ENCODE results near the gene WNK2. TPM values are rescaled to one million over a fixed set of nuclear protein-coding genes. Genes with fewer than 3 reads are reported as not detected.

The WNK2 gene
- polyA plus RNA-seq, 1 experiment: not detected

DNA sequence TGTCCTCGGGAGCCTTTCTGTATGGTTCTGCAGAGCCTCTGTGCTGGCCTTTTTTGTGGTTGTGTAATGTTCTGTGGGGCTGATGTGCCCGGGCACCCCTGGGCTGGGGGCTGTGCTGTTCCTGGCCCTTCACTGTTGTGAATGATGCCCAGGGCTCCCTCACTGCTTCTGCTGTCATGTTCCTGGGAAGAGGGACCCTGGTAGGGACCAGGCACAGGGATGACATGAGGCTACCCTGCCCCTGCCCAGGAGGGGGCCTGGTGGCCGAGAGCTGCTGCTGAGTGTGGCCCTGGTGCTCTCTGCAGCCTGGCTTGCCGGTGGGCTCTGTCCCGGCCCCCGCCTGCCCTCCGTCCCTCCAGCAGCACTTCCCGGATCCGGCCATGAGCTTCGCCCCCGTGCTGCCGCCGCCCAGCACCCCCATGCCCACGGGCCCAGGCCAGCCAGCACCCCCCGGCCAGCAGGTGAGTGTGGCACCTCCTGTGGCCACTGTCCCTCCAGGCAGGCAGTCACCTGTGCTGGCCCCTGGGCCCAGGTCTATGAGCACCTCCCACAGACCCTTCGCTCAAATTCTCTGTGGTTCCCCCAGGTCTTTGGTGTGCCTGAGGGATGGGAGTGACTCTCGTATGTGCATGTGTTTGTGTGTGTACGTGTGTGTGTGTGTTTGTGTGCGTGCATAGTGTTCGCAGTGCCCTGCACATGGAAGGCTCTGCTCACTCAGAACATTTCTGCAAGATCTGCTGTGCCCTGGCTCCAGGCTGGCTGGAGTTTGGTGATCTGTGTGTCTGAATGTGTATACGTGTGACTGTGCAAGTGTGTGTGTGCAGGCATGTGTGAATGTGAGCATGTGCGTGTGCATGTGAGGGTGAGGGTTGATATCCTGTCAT lies 72.3 kb downstream of the WNK2 start:
- H3K36me3 ChIP-seq (ENCODE audit: control insufficient read depth, insufficient read depth, low read length): no peaks in the 10 kb centered on the region
- no peak overlapping the region for H3K4me3 ChIP-seq (ENCODE audit: low read depth, low read length)
- CTCF ChIA-PET: no interaction called here
- no peak for DNase-seq (ENCODE audit: low read depth)
- no peaks in the 10 kb centered on the region for H3K27me3 ChIP-seq (ENCODE audit: control insufficient read depth, insufficient read depth, low read length)
- TF ChIP-seq, protein P1, sequence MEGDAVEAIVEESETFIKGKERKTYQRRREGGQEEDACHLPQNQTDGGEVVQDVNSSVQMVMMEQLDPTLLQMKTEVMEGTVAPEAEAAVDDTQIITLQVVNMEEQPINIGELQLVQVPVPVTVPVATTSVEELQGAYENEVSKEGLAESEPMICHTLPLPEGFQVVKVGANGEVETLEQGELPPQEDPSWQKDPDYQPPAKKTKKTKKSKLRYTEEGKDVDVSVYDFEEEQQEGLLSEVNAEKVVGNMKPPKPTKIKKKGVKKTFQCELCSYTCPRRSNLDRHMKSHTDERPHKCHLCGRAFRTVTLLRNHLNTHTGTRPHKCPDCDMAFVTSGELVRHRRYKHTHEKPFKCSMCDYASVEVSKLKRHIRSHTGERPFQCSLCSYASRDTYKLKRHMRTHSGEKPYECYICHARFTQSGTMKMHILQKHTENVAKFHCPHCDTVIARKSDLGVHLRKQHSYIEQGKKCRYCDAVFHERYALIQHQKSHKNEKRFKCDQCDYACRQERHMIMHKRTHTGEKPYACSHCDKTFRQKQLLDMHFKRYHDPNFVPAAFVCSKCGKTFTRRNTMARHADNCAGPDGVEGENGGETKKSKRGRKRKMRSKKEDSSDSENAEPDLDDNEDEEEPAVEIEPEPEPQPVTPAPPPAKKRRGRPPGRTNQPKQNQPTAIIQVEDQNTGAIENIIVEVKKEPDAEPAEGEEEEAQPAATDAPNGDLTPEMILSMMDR (IDR thresholded peaks at IDR 0.05; ENCODE audit: insufficient read depth, low read depth, low read length): no peak
- POLR2A ChIA-PET: no interaction called here

DNA sequence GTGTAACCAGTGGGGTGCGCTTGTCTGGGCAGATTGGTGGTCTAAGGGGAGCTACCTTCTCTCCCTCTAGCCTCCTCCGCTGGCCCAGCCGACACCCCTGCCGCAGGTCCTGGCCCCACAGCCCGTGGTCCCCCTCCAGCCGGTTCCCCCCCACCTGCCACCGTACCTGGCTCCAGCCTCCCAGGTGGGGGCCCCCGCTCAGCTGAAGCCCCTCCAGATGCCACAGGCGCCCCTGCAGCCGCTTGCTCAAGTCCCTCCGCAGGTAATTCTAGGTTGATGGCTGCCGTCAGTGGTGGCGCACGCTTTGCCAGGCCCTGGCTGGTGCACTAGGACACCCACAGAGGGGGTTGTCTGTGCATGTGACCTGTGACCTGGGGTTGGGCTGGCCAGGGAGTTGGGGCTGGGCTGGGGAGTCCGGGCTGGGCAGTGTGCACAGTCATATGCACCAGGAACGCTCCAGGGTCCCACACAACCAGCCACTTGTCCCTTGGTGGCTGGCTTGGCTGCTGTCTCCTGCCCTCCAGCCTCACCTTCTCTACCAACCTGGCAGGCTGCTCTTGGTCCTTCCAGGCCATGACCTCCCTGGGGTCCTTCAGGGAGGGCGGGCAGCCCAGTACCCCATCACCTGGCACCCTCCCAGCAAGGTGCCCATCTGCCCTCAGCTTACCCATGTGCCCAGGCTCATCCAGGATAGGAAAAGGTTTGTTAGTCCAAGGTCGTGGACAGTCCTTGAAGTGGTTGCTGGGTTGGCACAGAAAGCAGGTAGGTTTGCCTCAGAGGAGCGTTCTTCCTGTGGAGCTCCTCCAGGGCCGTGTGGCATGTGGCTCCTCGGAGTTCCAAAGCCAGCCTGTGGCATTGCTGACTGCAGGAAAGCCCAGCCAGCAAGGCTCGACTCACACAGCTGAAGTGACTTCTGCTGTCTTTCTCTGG lies 73.2 kb downstream of the WNK2 start:
- no peak for DNase-seq (ENCODE audit: low read depth)
- POLR2A ChIA-PET: no interaction called here
- no peak overlapping the region for H3K4me3 ChIP-seq (ENCODE audit: low read depth, low read length)
- H3K27me3 ChIP-seq (ENCODE audit: control insufficient read depth, insufficient read depth, low read length): no peaks in the 10 kb centered on the region
- CTCF ChIA-PET: no interaction called here
- TF ChIP-seq, protein P1 (IDR thresholded peaks at IDR 0.05; ENCODE audit: insufficient read depth, low read depth, low read length): no peak
- no peaks in the 10 kb centered on the region for H3K36me3 ChIP-seq (ENCODE audit: control insufficient read depth, insufficient read depth, low read length)

DNA sequence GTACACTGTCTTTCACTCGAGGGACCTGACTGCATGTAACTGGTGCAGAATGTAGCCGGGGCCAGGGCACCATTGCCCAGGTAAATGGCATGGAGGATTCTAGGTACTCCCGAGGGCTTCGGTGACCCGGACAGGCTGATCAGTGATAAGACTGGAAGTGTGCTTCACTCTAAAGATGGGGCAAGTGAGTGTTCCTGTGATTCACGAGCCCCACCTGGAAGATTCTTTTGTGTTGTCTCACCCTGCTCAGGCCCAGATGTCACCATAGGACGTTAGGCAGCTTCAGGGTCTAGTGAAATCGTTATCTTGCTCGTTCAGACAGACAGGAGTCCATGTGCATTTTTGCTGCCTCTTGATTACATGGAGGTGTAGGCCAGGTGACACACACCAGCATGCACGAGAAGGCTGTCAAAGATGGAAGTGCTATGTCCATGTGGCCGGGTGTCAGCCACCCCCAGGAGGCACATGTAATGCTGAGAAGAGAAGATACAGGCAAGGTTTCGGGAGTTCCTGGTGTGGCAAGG lies 73.9 kb downstream of the WNK2 start:
- ChIA-PET POLR2A (no interaction called here), CTCF (no interaction called here)
- H3K27me3 ChIP-seq (ENCODE audit: control insufficient read depth, insufficient read depth, low read length): no peaks in the 10 kb centered on the region
- no peak overlapping the region for H3K4me3 ChIP-seq (ENCODE audit: low read depth, low read length)
- TF ChIP-seq, protein P1 (IDR thresholded peaks at IDR 0.05; ENCODE audit: insufficient read depth, low read depth, low read length): no peak
- H3K36me3 ChIP-seq (ENCODE audit: control insufficient read depth, insufficient read depth, low read length): no peaks in the 10 kb centered on the region
- no peak for DNase-seq (ENCODE audit: low read depth)

DNA sequence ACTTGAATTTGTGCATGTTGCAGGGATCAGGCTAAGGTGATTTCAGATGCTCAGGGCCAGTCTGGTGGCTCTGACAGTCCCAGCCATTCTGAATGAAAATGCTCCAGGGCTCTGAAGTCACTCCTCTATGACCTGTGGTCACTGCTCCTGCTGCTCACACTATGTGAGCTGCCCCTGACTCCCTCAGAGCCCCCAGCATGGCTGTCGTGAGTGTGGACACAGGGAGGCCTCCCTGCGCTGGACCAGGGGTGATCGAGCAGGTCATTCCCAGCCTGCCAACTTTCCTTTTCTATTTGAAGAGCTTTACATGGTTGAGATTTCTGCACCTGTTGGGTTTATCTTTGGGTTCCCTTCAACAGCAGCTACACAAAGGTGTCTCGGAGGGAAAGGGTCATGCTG lies 74.5 kb downstream of the WNK2 start:
- ChIA-PET POLR2A (no interaction called here), CTCF (no interaction called here)
- Histone ChIP-seq H3K36me3 (ENCODE audit: control insufficient read depth, insufficient read depth, low read length) (no peaks in the 10 kb centered on the region), H3K4me3 (ENCODE audit: low read depth, low read length) (no peak overlapping the region), H3K27me3 (ENCODE audit: control insufficient read depth, insufficient read depth, low read length) (no peaks in the 10 kb centered on the region)
- DNase-seq (ENCODE audit: low read depth): no peak
- TF ChIP-seq, protein P1 (IDR thresholded peaks at IDR 0.05; ENCODE audit: insufficient read depth, low read depth, low read length): no peak
